Parathyroid adenoma (tissue), 2 donors: ENCODE data around the gene PLPP6.

Source experiments
- H2AFZ ChIP-seq: fragments of 300-600 bp; sonication (generic); one replicate; pipeline ENCODE4 v1.7.0; 2017; ENCODE audit warnings: antibody characterized with exemption, mild to moderate bottlenecking
- H3K27ac ChIP-seq: fragments of 300-600 bp; sonication (generic); one replicate; pipeline ENCODE4 v1.7.0; 2017
- H3K27me3 ChIP-seq: fragments of 300-600 bp; sonication (generic); one replicate; pipeline ENCODE4 v1.7.0; 2017; ENCODE audit warnings: low read length; ENCODE audit not compliant: control insufficient read depth, insufficient read depth
- H3K36me3 ChIP-seq: fragments of 300-600 bp; sonication (generic); one replicate; pipeline ENCODE4 v1.7.0; 2017; ENCODE audit warnings: low read length; ENCODE audit not compliant: control insufficient read depth, insufficient read depth
- H3K4me1 ChIP-seq: fragments of 300-600 bp; sonication (generic); one replicate; pipeline ENCODE4 v1.7.0; 2017; ENCODE audit warnings: control low read depth
- H3K4me2 ChIP-seq: fragments of 300-600 bp; sonication (generic); one replicate; pipeline ENCODE4 v1.7.0; 2017; ENCODE audit warnings: low read length
- H3K4me3 ChIP-seq: fragments of 300-600 bp; sonication (generic); one replicate; pipeline ENCODE4 v1.7.0; 2017; ENCODE audit warnings: low read depth, low read length
- H3K79me2 ChIP-seq: fragments of 300-600 bp; sonication (generic); one replicate; pipeline ENCODE4 v1.7.0; 2017; ENCODE audit warnings: control low read depth
- H3K9ac ChIP-seq: fragments of 300-600 bp; sonication (generic); one replicate; pipeline ENCODE4 v1.7.0; 2017; ENCODE audit warnings: mild to moderate bottlenecking
- H3K9me3 ChIP-seq: fragments of 300-600 bp; sonication (generic); one replicate; pipeline ENCODE4 v1.7.0; 2017; ENCODE audit warnings: low read length; ENCODE audit not compliant: control insufficient read depth
- CTCF ChIP-seq: fragments of 300-600 bp; sonication (generic); IDR thresholded peaks from one replicate; pipeline ENCODE4 v1.7.0; 2017; ENCODE audit warnings: antibody characterized with exemption, mild to moderate bottlenecking
- donor health status: primary hyperparathyroidism.

Gene PLPP6

GRCh38 chr9:4666042-4666699 lies 4.1 kb downstream of the PLPP6 start, which contains the start of gene SPATA6L:
SPATA6L (minus strand) TSS chr9:4666480; CDS start chr9:4666250, 230 bp downstream.
- Histone ChIP-seq H3K27me3 (no peaks in the 10 kb centered on the region), H3K9ac (no peak within 1 kb of the TSS), H2AFZ (peak within 1 kb of the TSS; percentile 44), H3K4me2 (peak within 1 kb of the TSS; percentile 62), H3K9me3 (no peaks in the 10 kb centered on the region), H3K79me2 (no peaks in the 10 kb centered on the region), H3K4me1 (peaks cover 2% of the 10 kb centered on the region), H3K4me3 (peak within 1 kb of the TSS; percentile 49), H3K36me3 (no peaks in the 10 kb centered on the region), H3K27ac (peak within 1 kb of the TSS; percentile 56)
- no peak for TF ChIP-seq CTCF

- Histone ChIP-seq H3K4me2 (no peak overlapping the region), H3K36me3 (no peaks in the 10 kb centered on the region), H3K9me3 (no peaks in the 10 kb centered on the region), H3K4me1 (peaks cover 2% of the 10 kb centered on the region), H3K27ac (no peak overlapping the region), H3K27me3 (no peaks in the 10 kb centered on the region), H3K9ac (no peak overlapping the region), H2AFZ (no peak overlapping the region), H3K4me3 (no peak overlapping the region), H3K79me2 (no peaks in the 10 kb centered on the region)
- TF ChIP-seq CTCF = no peak
These were observed 5.6 kb downstream of the PLPP6 start for GRCh38 chr9:4667681-4668080.

GRCh38 chr9:4668604-4669003 lies 6.5 kb downstream of the PLPP6 start:
- Histone ChIP-seq H3K79me2 (no peaks in the 10 kb centered on the region), H3K27me3 (no peaks in the 10 kb centered on the region), H3K4me3 (no peak overlapping the region), H2AFZ (no peak overlapping the region), H3K27ac (no peak overlapping the region), H3K4me2 (no peak overlapping the region), H3K9me3 (no peaks in the 10 kb centered on the region), H3K36me3 (no peaks in the 10 kb centered on the region), H3K9ac (no peak overlapping the region), H3K4me1 (peaks cover 2% of the 10 kb centered on the region)
- no peak for TF ChIP-seq CTCF

- TF ChIP-seq CTCF = no peak
- H3K4me1 ChIP-seq = peaks cover 2% of the 10 kb centered on the region
These were observed 7.8 kb downstream of the PLPP6 start for GRCh38 chr9:4669890-4670289.

GRCh38 chr9:4670591-4670990 lies 8.5 kb downstream of the PLPP6 start:
- no peak overlapping the region for H3K4me2 ChIP-seq
- H3K27me3 ChIP-seq = no peaks in the 10 kb centered on the region
- H3K9me3 ChIP-seq = no peaks in the 10 kb centered on the region
- no peaks in the 10 kb centered on the region for H3K79me2 ChIP-seq
- H3K4me3 ChIP-seq = no peak overlapping the region
- H3K27ac ChIP-seq = no peak overlapping the region
- H3K36me3 ChIP-seq = no peaks in the 10 kb centered on the region
- no peak overlapping the region for H3K9ac ChIP-seq
- no peak overlapping the region for H2AFZ ChIP-seq
- no peak for TF ChIP-seq CTCF
- peaks cover under 1% of the 10 kb centered on the region for H3K4me1 ChIP-seq

More at GRCh38 chr9:4669890-4670289, 7.8 kb downstream of the PLPP6 start:
- Histone ChIP-seq H3K9ac (no peak overlapping the region), H3K4me3 (no peak overlapping the region), H3K9me3 (no peaks in the 10 kb centered on the region), H3K36me3 (no peaks in the 10 kb centered on the region), H3K27ac (no peak overlapping the region), H3K27me3 (no peaks in the 10 kb centered on the region), H3K4me2 (no peak overlapping the region), H3K79me2 (no peaks in the 10 kb centered on the region), H2AFZ (no peak overlapping the region)
